K562 (cell line): ENCODE measurements around the gene SLC22A23. TPM values are rescaled to one million over a fixed set of nuclear protein-coding genes. Genes with fewer than 3 reads are reported as not detected.

Experiments used
- ASH1L ChIP-seq: fragments of 450-650 bp; IDR thresholded peaks from 2 replicates; pipeline ENCODE4 v1.6.1; 2018; ENCODE audit warnings: borderline replicate concordance, mild to moderate bottlenecking, low read depth; ENCODE audit not compliant: partially characterized antibody
- CBFB ChIP-seq: sonication (generic); formaldehyde crosslinking; IDR thresholded peaks from 2 replicates; pipeline ENCODE4 v1.4.0; 2020; ENCODE audit warnings: mild to moderate bottlenecking, missing genetic modification reagents
- CUX1 ChIP-seq: fragments of 200-800 bp; sonication (Bioruptor generic); IDR thresholded peaks from 2 replicates; pipeline ENCODE4 v1.6.1; 2016; ENCODE audit warnings: missing genetic modification characterization, missing compliant biosample characterization
- DNMT1 ChIP-seq: fragments of 450-650 bp; IDR thresholded peaks from 2 replicates; pipeline ENCODE4 v1.6.1; 2016; ENCODE audit warnings: antibody characterized with exemption, mild to moderate bottlenecking
- GTF2F1 ChIP-seq: IDR thresholded peaks from 2 replicates; pipeline ENCODE4 v1.6.1; 2011; ENCODE audit warnings: low read depth, low read length, improper control_type of control experiment
- HNRNPK ChIP-seq: fragments of 200-400 bp; formaldehyde crosslinking; IDR thresholded peaks from one replicate; pipeline ENCODE4 v1.6.1; 2018; ENCODE audit warnings: mild to moderate bottlenecking, low read depth, low read length; ENCODE audit not compliant: poor library complexity, severe bottlenecking
- KLF6 ChIP-seq: fragments of 250-450 bp; sonication (Bioruptor Pico); IDR thresholded peaks from 2 replicates; pipeline ENCODE4 v1.4.0; 2020; ENCODE audit warnings: mild to moderate bottlenecking, moderate library complexity, borderline replicate concordance
- L3MBTL2 ChIP-seq: fragments of 450-650 bp; IDR thresholded peaks from 2 replicates; pipeline ENCODE4 v1.6.1; 2016; ENCODE audit warnings: mild to moderate bottlenecking, moderate library complexity
- NFYB ChIP-seq: IDR thresholded peaks from 2 replicates; pipeline ENCODE4 v1.6.1; 2011; ENCODE audit warnings: mild to moderate bottlenecking, moderate library complexity; ENCODE audit not compliant: insufficient read length; ENCODE audit errors: extremely low read depth
- PURB ChIP-seq: sonication (generic); formaldehyde crosslinking; IDR thresholded peaks from 2 replicates; pipeline ENCODE4 v1.9.0; 2021; ENCODE audit warnings: low read depth, mild to moderate bottlenecking, missing genetic modification reagents
- RB1 ChIP-seq: fragments of 450-650 bp; IDR thresholded peaks from 2 replicates; pipeline ENCODE4 v1.6.1; 2017; ENCODE audit warnings: low read depth, mild to moderate bottlenecking
- SMAD2 ChIP-seq: fragments of 150-350 bp; IDR thresholded peaks from 2 replicates; pipeline ENCODE4 v1.6.1; 2014; ENCODE audit warnings: low read depth, mild to moderate bottlenecking, low read length
- SMARCA4 ChIP-seq: fragments of 450-650 bp; IDR thresholded peaks from 2 replicates; pipeline ENCODE4 v1.6.1; 2016
- SP1 ChIP-seq: sonication (generic); formaldehyde crosslinking; IDR thresholded peaks from 2 replicates; pipeline ENCODE4 v1.8.1; 2022; ENCODE audit warnings: mild to moderate bottlenecking, missing genetic modification reagents
- SREBF2 ChIP-seq: sonication (generic); formaldehyde crosslinking; IDR thresholded peaks from 2 replicates; pipeline ENCODE4 v1.4.0; 2020; ENCODE audit warnings: mild to moderate bottlenecking, missing genetic modification reagents
- YY1 ChIP-seq, 3 experiments: IDR thresholded peaks; 2 replicates each; pipeline ENCODE4 v1.6.1; 2011; ENCODE audit warnings: low read length in 2 of 3, mild to moderate bottlenecking in 2 of 3, moderate library complexity in 2 of 3, borderline replicate concordance in 1 of 3, control low read depth in 1 of 3, low read depth in 1 of 3; ENCODE audit not compliant: insufficient read depth in 3 of 3, insufficient replicate concordance in 2 of 3, control insufficient read depth in 1 of 3, insufficient read length in 1 of 3; ENCODE audit errors: extremely low read depth in 1 of 3
- ZBTB34 ChIP-seq: fragments of 250-450 bp; sonication (Bioruptor Pico); IDR thresholded peaks from 2 replicates; pipeline ENCODE4 v1.8.0; 2021; ENCODE audit warnings: mild to moderate bottlenecking, moderate library complexity
- ZNF316 ChIP-seq: fragments of 450-650 bp; IDR thresholded peaks from 2 replicates; pipeline ENCODE4 v1.6.1; 2016
- ZNF589 ChIP-seq: fragments of 200-800 bp; sonication (Bioruptor generic); IDR thresholded peaks from 2 replicates; pipeline ENCODE4 v1.6.1; 2016; ENCODE audit warnings: low read depth, missing genetic modification characterization, missing compliant biosample characterization
- ZNF707 ChIP-seq: fragments of 250-450 bp; sonication (Bioruptor Pico); conservative IDR thresholded peaks from 2 replicates; pipeline ENCODE4 v1.8.0; 2022; ENCODE audit warnings: inconsistent platforms, mild to moderate bottlenecking, moderate library complexity
- polyA plus RNA-seq, 8 experiments: library from polyadenylated mRNA; depleted of rRNA in 4 of 8; stranded (reverse) in 5 of 8; unstranded in 3 of 8; fragments of >200 nt; fragmentation: Nextera tagmentation in 2 of 8; fragmentation: Illumina TruSeq in 1 of 8; extraction: Ambion mirVana in 2 of 8; extraction: Trizol in 1 of 8; gene quantifications; 2 replicates each; pipeline versions ENCODE4 v1.2.1 to v1.2.3, GENCODE V29; 2011 to 2014; ENCODE audit warnings: inconsistent platforms in 1 of 8, missing spikeins in 1 of 8
- total RNA-seq, 7 experiments: library from RNA; depleted of rRNA in 6 of 7; stranded (reverse); fragments of >200 nt in 6 of 7; fragmentation: Illumina TruSeq in 2 of 7; extraction: Trizol in 2 of 7; gene quantifications; 2 replicates each; pipeline versions ENCODE4 v1.2.1 to v1.2.3, GENCODE V29; 2011 to 2021; ENCODE audit warnings: low replicate concordance in 1 of 7
- TF ChIP-seq, protein P1 (sequence below): sonication (generic); formaldehyde crosslinking; IDR thresholded peaks from 2 replicates; pipeline ENCODE4 v1.8.1; 2023; ENCODE audit warnings: mild to moderate bottlenecking, missing genetic modification reagents

SLC22A23 gene
- total and polyA plus RNA-seq, 9 of the 15 experiments (the other 6 are each of a cell fraction or from before 2014, with no cell fraction given), result 0.30 to 8.7 (median 2.5) TPM

- TF ChIP-seq, protein P1, sequence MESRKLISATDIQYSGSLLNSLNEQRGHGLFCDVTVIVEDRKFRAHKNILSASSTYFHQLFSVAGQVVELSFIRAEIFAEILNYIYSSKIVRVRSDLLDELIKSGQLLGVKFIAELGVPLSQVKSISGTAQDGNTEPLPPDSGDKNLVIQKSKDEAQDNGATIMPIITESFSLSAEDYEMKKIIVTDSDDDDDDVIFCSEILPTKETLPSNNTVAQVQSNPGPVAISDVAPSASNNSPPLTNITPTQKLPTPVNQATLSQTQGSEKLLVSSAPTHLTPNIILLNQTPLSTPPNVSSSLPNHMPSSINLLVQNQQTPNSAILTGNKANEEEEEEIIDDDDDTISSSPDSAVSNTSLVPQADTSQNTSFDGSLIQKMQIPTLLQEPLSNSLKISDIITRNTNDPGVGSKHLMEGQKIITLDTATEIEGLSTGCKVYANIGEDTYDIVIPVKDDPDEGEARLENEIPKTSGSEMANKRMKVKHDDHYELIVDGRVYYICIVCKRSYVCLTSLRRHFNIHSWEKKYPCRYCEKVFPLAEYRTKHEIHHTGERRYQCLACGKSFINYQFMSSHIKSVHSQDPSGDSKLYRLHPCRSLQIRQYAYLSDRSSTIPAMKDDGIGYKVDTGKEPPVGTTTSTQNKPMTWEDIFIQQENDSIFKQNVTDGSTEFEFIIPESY, result no peak
- no peak for TF ChIP-seq PURB
- no peak for TF ChIP-seq ZNF707 (CRISPR knock-in tag)
- no peak for TF ChIP-seq NFYB
- TF ChIP-seq ZBTB34 (CRISPR knock-in tag), result no peak
- no peak for TF ChIP-seq HNRNPK
- TF ChIP-seq SREBF2, result no peak
- TF ChIP-seq L3MBTL2, result peak; percentile 94
- no peak for TF ChIP-seq GTF2F1
- TF ChIP-seq CUX1 (CRISPR knock-in tag), result no peak
- no peak for TF ChIP-seq KLF6
- TF ChIP-seq DNMT1, result no peak
- TF ChIP-seq ZNF316, result no peak
- no peak for TF ChIP-seq SP1 (CRISPR knock-in tag)
- TF ChIP-seq SMARCA4, result peak; percentile 87
- TF ChIP-seq YY1 (IDR thresholded peaks at IDR 0.05; ENCODE audit: borderline replicate concordance in 1 of 3, control insufficient read depth in 1 of 3, extremely low read depth in 1 of 3, insufficient read depth in 3 of 3, insufficient read length in 1 of 3, insufficient replicate concordance in 2 of 3, low read depth in 1 of 3, low read length in 2 of 3), result no peak
- no peak for TF ChIP-seq CBFB (CRISPR knock-in tag)
- no peak for TF ChIP-seq ASH1L
- no peak for TF ChIP-seq SMAD2
- TF ChIP-seq RB1, result no peak
- TF ChIP-seq ZNF589 (CRISPR knock-in tag), result 0 out of 2 replicates have a peak, but pooled peaks have one; percentile 44
Observed at GRCh38 chr6:3291987-3292386, 164.9 kb downstream of the SLC22A23 start (continued).
